ENCODE data around the gene CHI3L2. TPM values are rescaled to one million over a fixed set of nuclear protein-coding genes. Genes with fewer than 3 reads are reported as not detected.

CHI3L2 gene
- total and polyA plus RNA-seq, 9 of the 15 experiments (the other 6 are each of a cell fraction or from before 2014, with no cell fraction given): 0.07 to 0.27 (median 0.15) TPM; not detected in 6

- TF ChIP-seq CCNT2 (IDR thresholded peaks at IDR 0.05; ENCODE audit: borderline replicate concordance, extremely low read depth, insufficient read length, low read depth, low read length) (no peak), ZZZ3 (IDR thresholded peaks at IDR 0.05) (no peak), SRSF3 (IDR thresholded peaks at IDR 0.05; ENCODE audit: insufficient read depth, low read length) (no peak), PHB (CRISPR knock-in tag; IDR thresholded peaks at IDR 0.05) (no peak), ARID3A (IDR thresholded peaks at IDR 0.05; ENCODE audit: borderline replicate concordance, low read depth, low read length) (no peak), ZNF277 (CRISPR knock-in tag; IDR thresholded peaks at IDR 0.05; ENCODE audit: borderline replicate concordance) (no peak), TCF7L2 (IDR thresholded peaks at IDR 0.05; ENCODE audit: low read depth, low read length) (no peak)
Measured at GRCh38 chr1:111267801-111268508, 40.4 kb downstream of the CHI3L2 start (continued).
